SU-DHL-6 (cell line): ENCODE data around the gene MCM9.

Source experiments
- H2AFZ ChIP-seq: fragments of 200-600 bp; sonication (generic); 2 replicates; pipeline ENCODE4 v1.6.1; 2014; ENCODE audit warnings: low read depth, mild to moderate bottlenecking, moderate library complexity, mixed read lengths, antibody characterized with exemption, low read length; ENCODE audit not compliant: severe bottlenecking
- H3F3A ChIP-seq: fragments of 200-600 bp; shearing (Covaris generic); 2 replicates; pipeline ENCODE4 v1.6.0; 2016; ENCODE audit warnings: antibody characterized with exemption, mild to moderate bottlenecking; ENCODE audit not compliant: insufficient read depth
- H3K27ac ChIP-seq: fragments of 200-600 bp; sonication (generic); 2 replicates; pipeline ENCODE4 v1.5.1; 2016; ENCODE audit warnings: low read depth, mild to moderate bottlenecking, low read length, moderate library complexity, mixed read lengths
- H3K27me3 ChIP-seq: fragments of 200-600 bp; sonication (generic), shearing (Covaris generic); 2 replicates; pipeline ENCODE4 v1.6.0; 2014; ENCODE audit warnings: mild to moderate bottlenecking, low read length
- H3K36me3 ChIP-seq: fragments of 200-600 bp; sonication (generic); 2 replicates; pipeline ENCODE4 v1.6.1; 2014; ENCODE audit warnings: mild to moderate bottlenecking, low read length, mixed read lengths
- H3K4me2 ChIP-seq: fragments of 300-600, 200-600 bp; shearing (Covaris generic), sonication (generic); 2 replicates; pipeline ENCODE4 v1.6.0; 2014; ENCODE audit warnings: low read length, low read depth, mild to moderate bottlenecking; ENCODE audit not compliant: poor library complexity, severe bottlenecking
- H3K4me3 ChIP-seq: fragments of 200-600 bp; sonication (generic); 2 replicates; pipeline ENCODE4 v1.5.1; 2014; ENCODE audit warnings: antibody characterized with exemption, low read length, mild to moderate bottlenecking, mixed read lengths; ENCODE audit not compliant: insufficient read depth, poor library complexity, severe bottlenecking
- H3K79me2 ChIP-seq: fragments of 200-600 bp; sonication (generic); 2 replicates; pipeline ENCODE4 v1.6.1; 2014; ENCODE audit warnings: mild to moderate bottlenecking, low read length, moderate library complexity; ENCODE audit not compliant: insufficient read depth
- H3K9ac ChIP-seq: fragments of 200-600 bp; sonication (generic); 2 replicates; pipeline ENCODE4 v1.7.0; 2014; ENCODE audit warnings: mild to moderate bottlenecking, low read length
- H3K9me2 ChIP-seq: fragments of 200-600 bp; sonication (generic); replicated peaks from 2 replicates; pipeline ENCODE4 v1.6.1; 2014; ENCODE audit warnings: low read length; ENCODE audit not compliant: insufficient read depth
- H3K9me3 ChIP-seq: fragments of 200-600 bp; sonication (generic); 2 replicates; pipeline ENCODE4 v1.6.1; 2014; ENCODE audit warnings: low read length, mixed read lengths; ENCODE audit not compliant: insufficient read depth
- H4K20me1 ChIP-seq: fragments of 200-600 bp; sonication (generic); 2 replicates; pipeline ENCODE4 v1.6.1; 2014; ENCODE audit warnings: low read depth, mild to moderate bottlenecking, antibody characterized with exemption, low read length, moderate library complexity, mixed read lengths
- CTCF ChIP-seq: fragments of 200-600 bp; sonication (generic); IDR thresholded peaks from one replicate; pipeline ENCODE4 v1.5.1; 2017; ENCODE audit warnings: antibody characterized with exemption, mild to moderate bottlenecking, low read length, moderate library complexity; ENCODE audit not compliant: insufficient read depth, poor library complexity, severe bottlenecking
- EZH2phosphoT487 ChIP-seq: fragments of 200-600 bp; sonication (generic), shearing (Covaris generic); conservative IDR thresholded peaks from 2 replicates; pipeline ENCODE4 v1.6.1; 2018; ENCODE audit warnings: mild to moderate bottlenecking, antibody characterized with exemption, low read length, moderate library complexity, mixed read lengths

The MCM9 gene

GRCh38 chr6:118786596-118787453, 148.1 kb downstream of the MCM9 start:
- H3K79me2 ChIP-seq = no peaks in the 10 kb centered on the region
- no peaks in the 10 kb centered on the region for H4K20me1 ChIP-seq
- H2AFZ ChIP-seq = no peak overlapping the region
- no peaks in the 10 kb centered on the region for H3K36me3 ChIP-seq
- TF ChIP-seq CTCF = no peak
- TF ChIP-seq EZH2phosphoT487 = no peak
- no peaks in the 10 kb centered on the region for H3K9me2 ChIP-seq
- H3K27me3 ChIP-seq = no peaks in the 10 kb centered on the region
- H3K4me2 ChIP-seq = no peak overlapping the region
- H3F3A ChIP-seq = no peaks in the 10 kb centered on the region
- no peak overlapping the region for H3K4me3 ChIP-seq
- H3K27ac ChIP-seq = no peak overlapping the region
- no peak overlapping the region for H3K9ac ChIP-seq
- no peaks in the 10 kb centered on the region for H3K9me3 ChIP-seq

GRCh38 chr6:118785601-118786000, 149.4 kb downstream of the MCM9 start:
- H2AFZ ChIP-seq = no peak overlapping the region
- H3K36me3 ChIP-seq = no peaks in the 10 kb centered on the region
- H3F3A ChIP-seq = no peaks in the 10 kb centered on the region
- no peak overlapping the region for H3K27ac ChIP-seq
- H3K4me3 ChIP-seq = no peak overlapping the region
- H3K9me3 ChIP-seq = no peaks in the 10 kb centered on the region
- H3K4me2 ChIP-seq = no peak overlapping the region
- no peak overlapping the region for H3K9ac ChIP-seq
- no peaks in the 10 kb centered on the region for H4K20me1 ChIP-seq
- no peaks in the 10 kb centered on the region for H3K79me2 ChIP-seq
- no peak for TF ChIP-seq CTCF
- no peak for TF ChIP-seq EZH2phosphoT487
- no peaks in the 10 kb centered on the region for H3K27me3 ChIP-seq
- H3K9me2 ChIP-seq = no peaks in the 10 kb centered on the region

GRCh38 chr6:118784641-118785164, 150.3 kb downstream of the MCM9 start:
- no peak overlapping the region for H3K9ac ChIP-seq
- no peaks in the 10 kb centered on the region for H3K79me2 ChIP-seq
- no peak for TF ChIP-seq CTCF
- no peak for TF ChIP-seq EZH2phosphoT487
- H3K36me3 ChIP-seq = no peaks in the 10 kb centered on the region
- H3K4me2 ChIP-seq = no peak overlapping the region
- no peaks in the 10 kb centered on the region for H3K27me3 ChIP-seq
- H3K9me2 ChIP-seq = no peaks in the 10 kb centered on the region
- no peaks in the 10 kb centered on the region for H3K9me3 ChIP-seq
- H3F3A ChIP-seq = no peaks in the 10 kb centered on the region
- H4K20me1 ChIP-seq = no peaks in the 10 kb centered on the region
- no peak overlapping the region for H2AFZ ChIP-seq
- H3K4me3 ChIP-seq = no peak overlapping the region
- no peak overlapping the region for H3K27ac ChIP-seq
